ENCODE data around the gene HOPX.
"Not testable (repeated sequence)": the region's sequence is repeated elsewhere in the genome, so short reads cannot be mapped to it uniquely, and the experiment has no call there.

HOPX gene

DNA sequence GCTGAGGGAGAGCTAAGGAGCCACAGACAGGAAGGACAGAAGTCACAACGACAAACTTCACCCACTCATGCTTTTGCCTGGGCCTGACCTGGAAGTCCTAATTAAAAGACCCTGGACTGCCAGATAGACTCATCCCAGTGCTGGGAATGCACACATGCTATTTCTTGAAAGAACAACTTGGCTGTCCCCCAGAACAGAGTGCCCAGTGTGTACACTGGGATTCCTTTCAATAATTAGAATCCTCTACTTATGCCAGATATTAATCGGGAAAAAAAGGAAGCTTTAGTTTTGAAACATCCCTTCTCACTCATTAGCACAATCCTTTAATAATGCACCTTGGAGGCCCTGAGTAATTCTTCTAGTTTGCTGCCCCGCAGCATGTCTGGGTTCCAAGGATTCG lies 3.4 kb downstream of the HOPX start:
- Mint-ChIP-seq H3K27me3 (ENCODE audit: low read depth, poor library complexity) (peaks cover 10% of the 10 kb centered on the region), H3K4me1 (peaks cover 17% of the 10 kb centered on the region), H3K9me3 (no peaks in the 10 kb centered on the region), H3K27ac (no peak overlapping the region), H3K4me3 (no peak overlapping the region), H3K36me3 (ENCODE audit: low read depth) (no peaks in the 10 kb centered on the region)
- no peak for DNase-seq
- no peak for TF ChIP-seq CTCF (IDR thresholded peaks at IDR 0.05)

GRCh38 chr4:56674984-56675383 lies 6.1 kb downstream of the HOPX start:
- Mint-ChIP-seq H3K4me3 (no peak overlapping the region), H3K9me3 (no peaks in the 10 kb centered on the region), H3K27ac (no peak overlapping the region), H3K36me3 (ENCODE audit: low read depth) (no peaks in the 10 kb centered on the region), H3K4me1 (no peaks in the 10 kb centered on the region), H3K27me3 (ENCODE audit: low read depth, poor library complexity) (peaks cover 10% of the 10 kb centered on the region)
- DNase-seq: no peak
- no peak for TF ChIP-seq CTCF (IDR thresholded peaks at IDR 0.05)

- no peak for DNase-seq
These were observed 9.2 kb downstream of the HOPX start for GRCh38 chr4:56671860-56672259.

GRCh38 chr4:56671373-56671772 lies 9.7 kb downstream of the HOPX start:
- Mint-ChIP-seq H3K4me1 (no peaks in the 10 kb centered on the region), H3K36me3 (ENCODE audit: low read depth) (no peaks in the 10 kb centered on the region), H3K27me3 (ENCODE audit: low read depth, poor library complexity) (peaks cover 3% of the 10 kb centered on the region), H3K4me3 (no peak overlapping the region), H3K9me3 (no peaks in the 10 kb centered on the region), H3K27ac (no peak overlapping the region)
- no peak for TF ChIP-seq CTCF (IDR thresholded peaks at IDR 0.05)
- DNase-seq: no peak

More at GRCh38 chr4:56671860-56672259, 9.2 kb downstream of the HOPX start:
- no peak for TF ChIP-seq CTCF (IDR thresholded peaks at IDR 0.05)
- Mint-ChIP-seq H3K36me3 (ENCODE audit: low read depth) (no peaks in the 10 kb centered on the region), H3K27ac (no peak overlapping the region), H3K4me1 (no peaks in the 10 kb centered on the region), H3K9me3 (no peaks in the 10 kb centered on the region), H3K27me3 (ENCODE audit: low read depth, poor library complexity) (peaks cover 3% of the 10 kb centered on the region), H3K4me3 (no peak overlapping the region)

DNA sequence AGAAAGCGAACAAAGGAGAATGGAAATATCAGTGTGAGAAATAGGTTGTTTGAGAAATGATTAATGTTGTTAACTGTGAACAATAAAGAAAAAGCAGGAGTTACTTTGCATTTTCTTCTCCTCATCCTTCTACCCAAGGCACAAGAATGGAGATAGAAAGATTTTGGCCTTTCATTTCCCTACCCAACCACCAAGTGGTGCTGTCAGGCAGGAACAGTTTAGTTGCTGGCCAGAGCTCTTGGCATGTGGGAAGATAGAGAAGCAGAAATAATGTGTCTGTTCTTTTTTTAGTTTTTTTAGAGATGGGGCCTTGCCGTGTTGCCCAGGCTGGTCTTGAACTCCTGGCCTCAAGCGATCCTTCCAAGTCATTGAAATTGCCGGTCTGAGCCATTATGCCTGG lies 12.8 kb downstream of the HOPX start:
- H3K27ac Mint-ChIP-seq: no peak overlapping the region
- no peaks in the 10 kb centered on the region for H3K4me1 Mint-ChIP-seq
- no peak for DNase-seq
- peak; percentile 20 for TF ChIP-seq CTCF (IDR thresholded peaks at IDR 0.05)
- no peaks in the 10 kb centered on the region for H3K36me3 Mint-ChIP-seq (ENCODE audit: low read depth)
- H3K27me3 Mint-ChIP-seq (ENCODE audit: low read depth, poor library complexity): peaks cover 3% of the 10 kb centered on the region
- no peaks in the 10 kb centered on the region for H3K9me3 Mint-ChIP-seq
- no peak overlapping the region for H3K4me3 Mint-ChIP-seq

- H3K27ac Mint-ChIP-seq; H3K27me3 Mint-ChIP-seq (ENCODE audit: low read depth, poor library complexity); H3K36me3 Mint-ChIP-seq (ENCODE audit: low read depth): not testable (repeated sequence)
These were observed 13.7 kb downstream of the HOPX start for GRCh38 chr4:56667396-56667795.

More at GRCh38 chr4:56667396-56667795, 13.7 kb downstream of the HOPX start:
- not testable (repeated sequence) for H3K4me3 Mint-ChIP-seq, DNase-seq, H3K4me1 Mint-ChIP-seq, H3K9me3 Mint-ChIP-seq

Measured in nephron progenitor cell (in vitro differentiated cells).